Uterus (tissue), 4 donors: Measurements from ENCODE around the gene PAIP2B. TPM values are rescaled to one million over a fixed set of nuclear protein-coding genes. Genes with fewer than 3 reads are reported as not detected.

Experiments
- small RNA-seq: library from RNA; depleted of rRNA; stranded (forward); fragments of <200 nt; gene quantifications from one replicate; pipeline ENCODE3, GENCODE V24; 2016
- total RNA-seq, 4 donors: library from RNA; depleted of rRNA in 3 of 4; stranded (reverse); fragments of >200 nt in 3 of 4; gene quantifications; one replicate each; pipeline versions ENCODE4 v1.1.0 to v1.2.4, GENCODE V29; 2014 to 2023
- donor health status: DM: yes; HTN: yes; CAD: no.

PAIP2B gene
- total RNA-seq, 4 donors from 2014 or later: 3.6 to 12.9 (median 8.7) TPM

Small RNA genes lying within 50 kb of the gene (small RNA-seq; reads per million reads assigned to genes)
- not detected for gene AC007881.1

Other genes starting within 250 kb of the PAIP2B start
- 1 to 10 TPM in 2 of 4 donors, not detected in 2; 1.8 to 3.7 TPM for gene ANKRD53, start 248.5 kb downstream of the PAIP2B start, total RNA-seq
- gene TEX261, start 232.2 kb downstream of the PAIP2B start, total RNA-seq: 10 to 100 TPM; 10.2 to 81.8 (median 53.7) TPM
- gene NAGK, start 158.5 kb downstream of the PAIP2B start, total RNA-seq: 10 to 100 TPM; 17.2 to 69.0 (median 55.1) TPM
- gene MCEE, start 96.9 kb downstream of the PAIP2B start, total RNA-seq: 10 to 100 TPM in 2 of 4 donors, 1 to 10 TPM in 1, not detected in 1; 9.5 to 40.0 (median 23.2) TPM
- 10 to 100 TPM; 14.7 to 43.1 (median 21.0) TPM for gene MPHOSPH10, start 96.5 kb downstream of the PAIP2B start, total RNA-seq
- gene ZNF638, start 104.7 kb upstream of the PAIP2B start, total RNA-seq: 100 to 1,000 TPM; 195 to 326 (median 252) TPM
- 10 to 100 TPM in 3 of 4 donors, 1 to 10 TPM in 1; 2.6 to 20.7 (median 12.7) TPM for gene DYSF, start 226.5 kb upstream of the PAIP2B start, total RNA-seq